ENCODE results near the gene DIRAS3. TPM values are rescaled to one million over a fixed set of nuclear protein-coding genes. Genes with fewer than 3 reads are reported as not detected.

DIRAS3 gene
- total RNA-seq, 1 experiment from 2014 or later, result not detected

- Mint-ChIP-seq H3K9me3 (ENCODE audit: unreplicated experiment) (peaks cover 10% of the 10 kb centered on the region), H3K36me3 (ENCODE audit: insufficient read depth, unreplicated experiment) (no peaks in the 10 kb centered on the region), H3K4me1 (ENCODE audit: low read depth, unreplicated experiment) (no peaks in the 10 kb centered on the region), H3K27me3 (ENCODE audit: insufficient read depth, unreplicated experiment) (no peaks in the 10 kb centered on the region), H3K27ac (ENCODE audit: unreplicated experiment) (no peak overlapping the region), H3K4me3 (ENCODE audit: unreplicated experiment) (no peak overlapping the region)
- Histone ChIP-seq H3K4me1 (no peaks in the 10 kb centered on the region), H3K36me3 (ENCODE audit: control insufficient read depth, insufficient read depth, low read length) (no peaks in the 10 kb centered on the region), H3K27me3 (replicated peaks; ENCODE audit: control insufficient read depth, insufficient read depth, low read length) (no peaks in the 10 kb centered on the region), H3K4me3 (ENCODE audit: low read depth, low read length) (no peak overlapping the region), H3K9me3 (no peaks in the 10 kb centered on the region)
- CTCF ChIA-PET, result no interaction called here
- BruUV-seq (replicated peaks), result no TSS peak
- intact Hi-C loops (cut with micrococcal nuclease; ENCODE audit: unreplicated experiment), result no loop called here
- POLR2A ChIA-PET, result no interaction called here
- no peak for DNase-seq
- no peak for TF ChIP-seq CTCF (IDR thresholded peaks at IDR 0.05; ENCODE audit: insufficient read depth in 1 of 2, low read depth in 1 of 2, low read length in 1 of 2, severe bottlenecking in 1 of 2, unreplicated experiment in 1 of 2)
Measured at GRCh38 chr1:68057564-68057963, 7.1 kb upstream of the DIRAS3 start.

- Histone ChIP-seq H3K4me1 (no peaks in the 10 kb centered on the region), H3K27me3 (replicated peaks; ENCODE audit: control insufficient read depth, insufficient read depth, low read length) (no peaks in the 10 kb centered on the region), H3K4me3 (ENCODE audit: low read depth, low read length) (no peak overlapping the region), H3K9me3 (no peaks in the 10 kb centered on the region), H3K36me3 (ENCODE audit: control insufficient read depth, insufficient read depth, low read length) (no peaks in the 10 kb centered on the region)
- intact Hi-C loops (cut with micrococcal nuclease; ENCODE audit: unreplicated experiment), result no loop called here
- no peaks in the 10 kb centered on the region for H3K36me3 Mint-ChIP-seq (ENCODE audit: insufficient read depth, unreplicated experiment)
- no peaks in the 10 kb centered on the region for H3K27me3 Mint-ChIP-seq (ENCODE audit: insufficient read depth, unreplicated experiment)
- no peak overlapping the region for H3K27ac Mint-ChIP-seq (ENCODE audit: unreplicated experiment)
- POLR2A ChIA-PET, result no interaction called here
- DNase-seq, result no peak
- no peak for TF ChIP-seq CTCF (IDR thresholded peaks at IDR 0.05; ENCODE audit: insufficient read depth in 1 of 2, low read depth in 1 of 2, low read length in 1 of 2, severe bottlenecking in 1 of 2, unreplicated experiment in 1 of 2)
- no TSS peak for BruUV-seq (replicated peaks)
- no peak overlapping the region for H3K4me3 Mint-ChIP-seq (ENCODE audit: unreplicated experiment)
- no peaks in the 10 kb centered on the region for H3K4me1 Mint-ChIP-seq (ENCODE audit: low read depth, unreplicated experiment)
- CTCF ChIA-PET, result no interaction called here
- H3K9me3 Mint-ChIP-seq (ENCODE audit: unreplicated experiment), result peaks cover 10% of the 10 kb centered on the region
Measured at GRCh38 chr1:68057050-68057449, 6.6 kb upstream of the DIRAS3 start.

- no peak for DNase-seq
- H3K27me3 ChIP-seq (replicated peaks; ENCODE audit: control insufficient read depth, insufficient read depth, low read length), result no peaks in the 10 kb centered on the region
- no TSS peak for BruUV-seq (replicated peaks)
- no peaks in the 10 kb centered on the region for H3K36me3 ChIP-seq (ENCODE audit: control insufficient read depth, insufficient read depth, low read length)
- H3K27me3 Mint-ChIP-seq (ENCODE audit: insufficient read depth, unreplicated experiment), result no peaks in the 10 kb centered on the region
- H3K4me3 ChIP-seq (ENCODE audit: low read depth, low read length), result no peak overlapping the region
- no peaks in the 10 kb centered on the region for H3K4me1 Mint-ChIP-seq (ENCODE audit: low read depth, unreplicated experiment)
- no peaks in the 10 kb centered on the region for H3K9me3 Mint-ChIP-seq (ENCODE audit: unreplicated experiment)
- H3K27ac Mint-ChIP-seq (ENCODE audit: unreplicated experiment), result no peak overlapping the region
- H3K9me3 ChIP-seq, result no peaks in the 10 kb centered on the region
- no peak for TF ChIP-seq CTCF (IDR thresholded peaks at IDR 0.05; ENCODE audit: insufficient read depth in 1 of 2, low read depth in 1 of 2, low read length in 1 of 2, severe bottlenecking in 1 of 2, unreplicated experiment in 1 of 2)
- ChIA-PET POLR2A (no interaction called here), CTCF (no interaction called here)
- intact Hi-C loops (cut with micrococcal nuclease; ENCODE audit: unreplicated experiment), result no loop called here
- no peaks in the 10 kb centered on the region for H3K36me3 Mint-ChIP-seq (ENCODE audit: insufficient read depth, unreplicated experiment)
- no peak overlapping the region for H3K4me3 Mint-ChIP-seq (ENCODE audit: unreplicated experiment)
- H3K4me1 ChIP-seq, result no peaks in the 10 kb centered on the region
Measured at GRCh38 chr1:68051475-68051874, 1.0 kb upstream of the DIRAS3 start.

Data from Caco-2 (cell line).